ENCODE data around the gene IRF2.

IRF2 gene

DNA sequence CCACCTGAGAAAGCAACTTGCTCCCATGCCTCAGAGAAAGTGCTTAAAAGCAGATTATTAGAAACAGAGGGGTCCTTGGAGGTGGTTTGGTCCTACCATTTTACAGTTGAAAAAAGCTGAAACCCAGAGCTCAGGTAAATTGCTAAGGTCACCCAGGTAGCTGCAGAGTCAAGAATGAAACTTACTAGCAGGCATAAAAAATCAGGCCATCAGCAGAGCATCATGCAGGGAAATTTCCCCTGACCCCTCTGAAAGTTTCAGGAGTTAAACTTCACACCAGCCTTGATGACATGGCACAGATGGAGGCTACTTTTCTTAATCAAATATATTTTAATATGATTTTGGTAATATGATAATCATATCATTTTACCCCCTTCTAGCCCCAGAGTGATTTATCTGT lies 70.3 kb downstream of the IRF2 start:
- DNase-seq, result no peak

GRCh38 chr4:184403384-184403781 lies 71.0 kb downstream of the IRF2 start:
- no peak for DNase-seq

DNA sequence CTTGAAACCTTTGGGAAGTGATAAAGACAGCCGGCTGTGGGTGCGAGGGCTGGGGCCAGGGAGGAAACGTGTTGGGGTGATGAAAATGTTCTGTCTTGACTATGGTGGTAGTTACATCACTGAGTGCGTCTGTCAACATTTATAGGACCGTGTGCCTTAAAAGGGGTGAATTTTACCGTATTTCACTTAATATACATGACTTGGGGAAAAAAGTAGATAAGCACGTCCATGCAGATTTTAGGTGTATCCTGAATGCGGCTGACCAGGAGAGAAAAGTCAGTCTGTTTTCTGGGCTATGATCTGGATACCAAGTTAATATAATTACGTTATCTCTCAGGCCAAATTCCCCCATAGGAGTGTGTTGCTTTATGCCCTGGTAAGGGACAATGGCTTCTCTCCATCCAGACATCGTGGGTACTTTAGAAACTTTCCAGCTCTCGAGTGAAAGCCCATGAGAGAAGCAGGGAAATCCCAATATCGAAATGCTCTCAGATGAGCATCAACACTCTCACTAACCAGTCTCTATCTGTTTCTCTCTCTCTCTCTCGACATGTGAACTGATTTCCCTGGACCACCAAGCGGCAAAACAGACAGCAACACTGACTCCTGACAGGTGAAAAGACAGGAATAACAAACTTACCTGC lies 71.5 kb downstream of the IRF2 start:
- DNase-seq, result no peak

GRCh38 chr4:184402239-184402638 lies 72.1 kb downstream of the IRF2 start:
- DNase-seq, result no peak

DNA sequence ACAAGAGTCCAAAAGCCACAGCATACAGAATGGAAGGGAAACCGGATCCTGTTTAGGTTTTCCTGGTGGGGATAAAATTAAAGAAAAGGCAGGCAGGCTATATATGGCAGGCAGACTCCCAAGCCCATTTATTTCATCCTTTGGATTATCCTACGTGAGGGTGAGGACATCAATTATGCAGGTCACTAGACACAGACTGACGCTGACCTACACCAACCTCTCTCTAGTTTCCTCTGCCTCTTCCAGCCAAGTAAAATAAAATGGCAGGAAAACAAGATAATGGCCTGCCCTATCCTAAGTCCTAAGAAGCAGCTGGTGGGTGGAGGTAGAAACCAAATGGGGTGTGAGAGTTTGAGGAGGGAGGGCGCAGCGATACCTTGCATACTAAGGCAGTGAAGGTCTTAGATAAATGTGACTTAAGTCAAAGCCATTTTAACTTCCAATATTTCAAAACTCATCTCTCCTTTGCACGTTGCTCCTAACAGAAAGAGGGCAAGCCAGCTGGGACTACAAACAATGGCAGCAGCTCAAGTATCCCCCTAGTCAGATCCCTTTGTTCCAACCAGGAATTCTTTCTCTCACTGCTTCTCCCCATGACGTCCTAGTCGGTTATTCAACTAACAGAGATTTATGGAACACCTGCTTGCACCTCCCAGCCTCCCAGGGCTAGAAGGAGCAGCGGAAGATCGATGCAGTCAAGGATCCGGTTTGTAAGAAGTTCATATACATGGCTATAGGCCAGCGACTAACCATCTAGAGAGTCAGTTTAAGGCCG lies 72.8 kb downstream of the IRF2 start:
- DNase-seq, result no peak

DNA sequence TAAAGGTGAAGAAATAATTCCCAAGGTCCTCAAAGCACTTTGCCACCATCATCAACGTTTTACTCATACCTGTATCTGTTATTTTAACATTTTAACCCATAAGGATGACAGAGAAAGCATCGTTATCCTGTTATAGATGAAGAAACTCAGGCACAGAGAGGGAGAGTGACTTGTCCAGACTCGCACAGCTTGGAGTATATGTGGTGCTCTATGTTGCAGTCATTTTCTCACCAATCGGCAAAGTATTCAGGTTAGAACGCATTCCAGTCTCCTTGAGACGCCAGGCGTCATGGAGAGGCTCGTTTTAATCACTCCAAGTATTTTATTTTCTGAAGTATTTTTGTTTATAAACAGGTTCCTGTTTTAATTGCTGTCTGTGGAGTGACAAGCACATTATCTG lies 73.5 kb downstream of the IRF2 start:
- DNase-seq, result no peak

GRCh38 chr4:184400375-184400870 lies 73.9 kb downstream of the IRF2 start:
- no peak for DNase-seq

DNA sequence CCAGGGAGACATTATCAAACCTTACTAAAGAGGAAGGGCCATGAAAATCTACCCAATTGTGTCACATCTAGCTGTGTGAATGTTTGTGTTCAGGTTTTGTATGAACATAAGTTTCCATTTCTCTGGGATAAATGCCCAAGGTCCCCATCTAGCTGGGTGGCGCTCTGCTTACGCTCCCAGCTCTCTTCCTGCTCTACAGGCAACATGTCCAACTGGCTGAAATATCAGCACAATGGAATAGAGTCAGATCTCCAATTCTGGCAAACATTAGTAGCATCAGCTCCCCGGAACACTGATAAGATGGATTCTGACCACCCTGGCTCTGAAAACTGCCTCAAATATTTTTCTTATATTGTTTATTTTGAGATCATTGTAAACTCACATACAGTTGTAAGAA lies 74.8 kb downstream of the IRF2 start:
- no peak for DNase-seq

DNA sequence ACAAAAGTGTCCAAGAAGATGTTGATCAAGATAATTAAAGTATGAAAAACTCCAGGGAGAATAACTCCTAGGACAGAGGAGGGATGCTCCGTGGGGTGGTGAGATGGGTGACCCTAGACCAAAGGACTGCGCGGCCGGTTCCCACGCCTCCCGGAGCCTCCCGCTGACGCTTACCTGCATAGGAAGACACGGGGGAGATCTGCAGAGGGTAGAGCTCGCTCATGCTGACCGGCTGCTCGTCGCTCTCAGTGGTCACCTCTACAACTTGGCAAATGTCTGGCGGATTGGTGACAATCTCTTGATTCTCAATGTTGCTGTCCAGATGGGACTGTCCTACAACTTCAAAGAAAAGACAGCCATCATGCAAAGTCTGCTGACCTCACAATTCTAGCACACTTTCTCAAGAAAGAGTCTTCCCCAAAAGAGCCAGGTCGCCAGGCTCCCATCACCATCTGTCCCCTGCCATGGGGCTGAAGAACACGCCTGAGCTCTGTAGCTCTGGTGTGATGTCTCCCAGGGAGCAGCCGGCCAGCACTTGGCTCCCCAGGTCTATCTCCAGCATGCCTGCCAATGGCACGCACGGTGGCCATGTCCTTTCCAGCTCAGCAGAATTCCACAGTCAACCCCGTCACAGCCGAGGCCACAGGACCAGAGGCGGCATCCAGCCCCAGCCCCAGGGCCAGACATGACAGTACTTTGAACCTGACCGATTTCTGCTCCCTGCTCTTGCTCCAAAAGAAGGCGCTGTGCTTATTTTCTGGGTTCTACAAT lies 75.4 kb downstream of the IRF2 start:
- no peak for DNase-seq

DNA sequence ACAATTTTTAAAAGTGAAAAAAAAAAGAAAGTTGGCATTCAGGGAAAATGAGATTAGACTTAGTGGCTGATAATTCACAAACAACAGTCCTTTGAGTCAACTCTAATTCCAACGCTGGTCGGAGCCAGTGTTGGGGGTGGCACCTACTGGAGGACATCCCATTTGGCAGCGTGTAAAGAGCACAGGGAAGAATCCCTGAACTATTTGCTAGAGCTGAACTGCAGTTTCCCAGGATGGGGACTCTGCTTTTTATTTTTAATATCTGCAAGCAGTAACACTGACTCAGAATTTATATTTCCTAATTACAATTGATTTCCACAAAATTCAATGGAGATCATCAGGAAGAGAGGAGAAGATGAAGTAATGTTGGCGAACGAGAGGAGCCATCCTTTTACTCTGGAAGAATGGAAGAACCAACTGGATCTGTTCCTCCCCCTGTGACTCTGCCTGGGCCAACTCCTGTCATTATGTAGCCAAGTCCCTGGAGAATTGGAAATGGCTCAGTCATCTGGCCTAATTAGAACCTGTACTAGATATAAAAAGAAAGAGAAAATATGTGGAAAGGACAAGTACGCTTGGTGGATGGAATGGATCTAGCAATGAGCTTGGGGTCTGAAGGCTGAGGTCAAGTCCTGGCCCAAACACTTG lies 76.7 kb downstream of the IRF2 start:
- no peak for DNase-seq

- DNase-seq, result no peak
Measured at GRCh38 chr4:184396570-184397515, 77.5 kb downstream of the IRF2 start.

- no peak for DNase-seq
Measured at GRCh38 chr4:184395971-184396391, 78.4 kb downstream of the IRF2 start.

- DNase-seq, result no peak
Measured at GRCh38 chr4:184395451-184395917, 78.9 kb downstream of the IRF2 start.

GRCh38 chr4:184392748-184393559 lies 81.4 kb downstream of the IRF2 start:
- DNase-seq, result no peak

DNA sequence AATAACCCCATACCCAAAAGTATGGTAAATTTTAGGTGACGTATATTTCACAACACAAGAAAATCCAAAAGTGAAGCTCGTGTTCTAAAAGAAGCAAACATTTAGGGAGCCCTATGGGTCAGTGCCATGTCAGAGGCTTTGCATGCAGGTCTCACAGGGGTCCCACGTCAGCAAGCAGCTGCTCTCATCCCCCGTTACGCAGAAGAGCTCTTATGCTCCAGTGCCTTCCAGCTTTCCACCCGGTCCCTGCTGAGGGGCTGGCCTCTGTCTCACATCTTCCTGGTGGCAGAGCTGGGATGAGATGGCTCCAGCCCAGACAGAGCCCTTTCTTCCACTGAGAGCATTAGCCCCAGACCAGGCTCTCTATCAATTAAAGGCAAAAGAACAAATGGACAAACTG lies 82.0 kb downstream of the IRF2 start:
- no peak for DNase-seq

DNA sequence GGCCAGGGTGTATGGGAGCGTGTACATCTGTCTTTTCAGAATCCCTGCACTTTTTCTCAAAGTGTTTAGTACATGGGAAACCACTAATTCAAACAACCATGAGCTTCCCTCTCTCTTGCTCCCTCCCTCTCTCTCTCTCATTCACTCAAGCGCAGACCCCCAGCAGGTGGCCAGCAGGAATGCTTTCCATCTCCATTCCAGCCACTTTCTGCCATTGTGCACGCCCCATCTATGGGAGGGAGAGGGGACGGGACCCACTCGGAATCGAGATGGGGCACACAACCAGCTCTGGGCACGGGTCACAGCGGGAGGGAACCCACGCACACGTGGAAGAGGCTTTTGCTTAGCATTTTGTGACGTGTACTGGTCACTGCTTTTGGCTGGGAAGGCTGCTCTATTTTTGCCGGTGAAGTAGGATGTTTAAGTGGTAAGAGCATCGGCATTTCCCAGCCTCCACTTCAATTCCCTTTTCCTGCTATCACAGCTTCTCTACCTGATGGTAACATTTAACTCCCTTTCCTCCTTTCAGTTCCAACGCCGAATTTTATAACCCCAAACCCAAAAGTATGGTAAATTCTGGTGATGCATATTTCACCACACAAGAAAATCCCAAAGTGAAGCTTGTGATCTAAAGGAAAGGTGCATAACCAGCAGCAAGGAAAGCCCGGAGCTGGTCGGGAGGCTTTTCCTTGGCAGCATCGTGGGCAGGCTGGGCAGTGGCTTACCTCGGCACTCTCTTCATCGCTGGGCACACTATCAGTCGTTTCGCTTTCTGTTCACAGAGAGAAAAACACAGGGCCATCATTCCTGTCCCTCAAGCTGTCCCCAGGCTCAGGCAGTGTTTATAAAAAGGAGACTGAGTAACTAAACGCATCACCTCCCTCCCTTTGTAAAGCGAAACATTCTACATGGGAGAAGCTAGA lies 84.1 kb downstream of the IRF2 start:
- no peak for DNase-seq

GRCh38 chr4:184388106-184388505 lies 86.2 kb downstream of the IRF2 start:
- DNase-seq, result no peak

- no peak for DNase-seq
Measured at GRCh38 chr4:184387351-184387750, 87.0 kb downstream of the IRF2 start.

- no peak for DNase-seq
Measured at GRCh38 chr4:184386271-184386781, 88.0 kb downstream of the IRF2 start.

DNA sequence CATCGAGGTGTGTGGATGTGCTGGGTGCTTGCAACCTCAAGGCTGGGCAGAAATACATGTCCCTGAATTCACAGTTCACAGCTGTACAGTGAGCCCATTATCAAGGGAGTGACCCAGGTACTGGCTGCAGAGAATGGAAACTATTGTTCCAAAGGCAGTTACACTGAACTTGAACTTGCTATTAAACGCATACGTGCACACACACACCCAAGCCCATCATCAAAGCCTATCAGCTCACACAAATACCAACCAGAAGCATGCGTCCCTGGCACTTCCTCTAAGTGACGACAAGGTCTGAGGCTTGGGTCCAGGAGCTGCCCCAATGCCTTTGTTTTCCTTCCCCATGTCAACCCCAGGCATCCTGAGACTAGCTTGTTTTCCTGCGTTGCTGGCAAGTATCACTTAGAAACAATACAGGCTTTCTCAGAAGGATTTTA lies 88.6 kb downstream of the IRF2 start:
- DNase-seq, result no peak

Data from activated CD4-positive, alpha-beta T cell treated with anti-CD3 and anti-CD28 coated beads for 4 hours (primary cell).